ENCODE results near the gene DCAF8L2. TPM values are rescaled to one million over a fixed set of nuclear protein-coding genes. Genes with fewer than 3 reads are reported as not detected.
"Not testable (repeated sequence)": the region's sequence is repeated elsewhere in the genome, so short reads cannot be mapped to it uniquely, and the experiment has no call there.

DCAF8L2 gene
- total RNA-seq, 1 donor from 2014 or later: not detected

DNA sequence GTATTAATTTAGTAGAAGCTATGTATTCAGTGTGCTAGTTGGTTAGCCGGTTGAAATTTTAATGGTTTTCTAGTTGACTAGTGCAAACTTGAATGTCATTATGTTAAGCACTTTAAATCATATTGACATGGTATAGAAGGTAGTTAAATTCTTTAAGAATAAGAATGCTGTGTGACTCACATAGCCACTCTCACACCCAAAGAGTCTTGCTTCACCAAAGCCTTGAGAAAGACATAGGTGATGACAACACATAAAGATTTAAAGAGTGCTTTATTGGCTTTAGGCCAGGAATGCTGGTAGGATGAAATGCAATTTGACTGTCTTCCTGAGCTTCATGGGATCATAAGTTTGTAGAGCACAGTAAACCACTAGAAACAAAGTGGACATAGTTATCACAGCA lies 85.3 kb downstream of the DCAF8L2 start:
- TF ChIP-seq CTCF (IDR thresholded peaks at IDR 0.05; ENCODE audit: insufficient read depth, low read length, poor library complexity, severe bottlenecking): no peak
- DNase-seq (ENCODE audit: low read depth): no peak
- H3K4me3 ChIP-seq (ENCODE audit: low read depth, low read length): no peak overlapping the region
- no peaks in the 10 kb centered on the region for H3K36me3 ChIP-seq (ENCODE audit: control insufficient read depth, insufficient read depth, low read length)
- no peaks in the 10 kb centered on the region for H3K27me3 ChIP-seq (ENCODE audit: control insufficient read depth, insufficient read depth, low read length)

DNA sequence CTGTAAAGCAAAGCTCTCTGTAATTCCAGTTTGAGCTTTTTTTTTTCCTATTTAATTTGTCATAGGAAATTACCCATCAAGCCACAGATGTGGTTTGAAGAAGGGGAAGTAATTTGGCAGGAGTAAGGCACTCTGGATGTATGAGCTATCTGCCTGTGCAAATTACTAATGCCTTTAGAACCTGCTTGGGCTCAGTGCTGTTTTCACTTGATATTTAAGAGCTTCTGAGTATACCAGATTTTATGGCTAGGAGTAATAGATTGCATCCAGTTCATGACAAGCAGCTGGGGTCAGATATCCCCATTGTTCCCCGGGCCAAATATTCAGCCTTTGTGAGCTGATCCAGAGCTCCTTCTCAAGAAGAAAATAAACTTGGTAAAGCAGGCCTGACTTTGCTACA lies 89.1 kb downstream of the DCAF8L2 start:
- Histone ChIP-seq H3K4me3 (ENCODE audit: low read depth, low read length) (no peak overlapping the region), H3K27me3 (ENCODE audit: control insufficient read depth, insufficient read depth, low read length) (no peaks in the 10 kb centered on the region), H3K36me3 (ENCODE audit: control insufficient read depth, insufficient read depth, low read length) (no peaks in the 10 kb centered on the region)
- DNase-seq (ENCODE audit: low read depth): no peak
- no peak for TF ChIP-seq CTCF (IDR thresholded peaks at IDR 0.05; ENCODE audit: insufficient read depth, low read length, poor library complexity, severe bottlenecking)

DNA sequence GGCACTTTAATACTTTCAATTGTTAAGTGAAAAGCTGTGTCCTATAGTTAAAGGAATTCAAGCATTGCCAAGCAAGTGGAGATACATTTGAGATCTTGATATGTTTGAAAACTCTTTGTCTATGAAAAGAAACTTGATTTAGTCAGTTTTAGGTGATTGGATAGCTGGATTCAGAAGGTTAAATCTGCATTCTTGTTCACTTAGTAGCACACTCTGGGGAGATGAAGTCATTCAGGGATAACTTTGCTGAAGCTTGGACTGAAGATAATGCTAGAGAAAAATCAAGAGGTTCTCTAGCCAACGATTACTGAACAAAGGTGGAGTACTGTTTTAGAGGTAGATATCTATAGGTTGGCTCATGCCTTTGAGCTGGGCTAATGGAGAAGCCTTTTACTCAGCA lies 90.6 kb downstream of the DCAF8L2 start:
- H3K36me3 ChIP-seq (ENCODE audit: control insufficient read depth, insufficient read depth, low read length): no peaks in the 10 kb centered on the region
- no peak for TF ChIP-seq CTCF (IDR thresholded peaks at IDR 0.05; ENCODE audit: insufficient read depth, low read length, poor library complexity, severe bottlenecking)
- no peak for DNase-seq (ENCODE audit: low read depth)
- no peaks in the 10 kb centered on the region for H3K27me3 ChIP-seq (ENCODE audit: control insufficient read depth, insufficient read depth, low read length)
- no peak overlapping the region for H3K4me3 ChIP-seq (ENCODE audit: low read depth, low read length)

- peak; percentile 52 for TF ChIP-seq CTCF (IDR thresholded peaks at IDR 0.05; ENCODE audit: insufficient read depth, low read length, poor library complexity, severe bottlenecking)
- not testable (repeated sequence) for H3K36me3 ChIP-seq (ENCODE audit: control insufficient read depth, insufficient read depth, low read length); H3K27me3 ChIP-seq (ENCODE audit: control insufficient read depth, insufficient read depth, low read length); H3K4me3 ChIP-seq (ENCODE audit: low read depth, low read length); DNase-seq (ENCODE audit: low read depth)
Observed at GRCh38 chrX:27683566-27684208, 93.5 kb downstream of the DCAF8L2 start.

DNA sequence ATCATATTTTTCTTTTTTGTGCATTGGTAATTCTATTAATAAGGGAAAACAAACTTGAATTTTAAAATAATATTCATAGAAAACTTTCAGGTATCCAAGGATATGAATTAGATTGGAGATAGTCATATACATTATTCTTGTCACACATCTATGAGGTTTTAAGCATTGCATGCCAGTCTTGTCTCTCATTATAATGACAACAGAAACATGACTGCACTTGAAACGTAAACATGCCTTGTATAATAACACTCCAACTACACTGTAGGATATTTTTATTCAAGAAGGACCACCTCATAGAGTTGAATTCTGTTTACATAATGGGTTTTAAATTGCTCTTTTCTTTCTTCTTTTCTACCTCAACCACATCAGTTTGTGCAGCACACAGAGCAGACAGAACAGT lies 104.5 kb downstream of the DCAF8L2 start:
- no peak overlapping the region for H3K4me3 ChIP-seq (ENCODE audit: low read depth, low read length)
- H3K27me3 ChIP-seq (ENCODE audit: control insufficient read depth, insufficient read depth, low read length): no peaks in the 10 kb centered on the region
- no peak for DNase-seq (ENCODE audit: low read depth)
- TF ChIP-seq CTCF (IDR thresholded peaks at IDR 0.05; ENCODE audit: insufficient read depth, low read length, poor library complexity, severe bottlenecking): no peak
- no peaks in the 10 kb centered on the region for H3K36me3 ChIP-seq (ENCODE audit: control insufficient read depth, insufficient read depth, low read length)

- DNase-seq (ENCODE audit: low read depth): no peak
- H3K36me3 ChIP-seq (ENCODE audit: control insufficient read depth, insufficient read depth, low read length): no peaks in the 10 kb centered on the region
- no peak overlapping the region for H3K4me3 ChIP-seq (ENCODE audit: low read depth, low read length)
- no peaks in the 10 kb centered on the region for H3K27me3 ChIP-seq (ENCODE audit: control insufficient read depth, insufficient read depth, low read length)
- no peak for TF ChIP-seq CTCF (IDR thresholded peaks at IDR 0.05; ENCODE audit: insufficient read depth, low read length, poor library complexity, severe bottlenecking)
Observed at GRCh38 chrX:27706526-27706925, 116.4 kb downstream of the DCAF8L2 start.
